Activated T-helper 17 cell treated with anti-CD3 and anti-CD28 coated beads, Interleukin-2, amount 50 U/mL, for 72 hours (primary cell): Measurements from ENCODE around the gene DBH. TPM values are rescaled to one million over a fixed set of nuclear protein-coding genes. Genes with fewer than 3 reads are reported as not detected.

Source experiments
- ATAC-seq: fragments of 150-1000 bp; cut with Tn5 transposase; replicated peaks from 2 replicates; pipeline ENCODE4 v1.10.0; 2021; ENCODE audit warnings: mild to moderate bottlenecking, moderate library complexity
- H3K27ac Mint-ChIP-seq: one replicate; pipeline ENCODE4 v1.8.0; 2022; ENCODE audit warnings: mixed read lengths
- H3K27me3 Mint-ChIP-seq: one replicate; pipeline ENCODE4 v1.8.0; 2022; ENCODE audit warnings: mixed read lengths
- H3K36me3 Mint-ChIP-seq: one replicate; pipeline ENCODE4 v1.8.0; 2022; ENCODE audit warnings: low read depth, mild to moderate bottlenecking, mixed read lengths
- H3K4me1 Mint-ChIP-seq: one replicate; pipeline ENCODE4 v1.8.0; 2022; ENCODE audit warnings: mixed read lengths
- H3K4me3 Mint-ChIP-seq: one replicate; pipeline ENCODE4 v1.8.0; 2022; ENCODE audit warnings: mild to moderate bottlenecking, mixed read lengths
- H3K9me3 Mint-ChIP-seq: one replicate; pipeline ENCODE4 v1.8.0; 2022; ENCODE audit warnings: mixed read lengths
- total RNA-seq, 2 donors: library from RNA; stranded (reverse); gene quantifications; one replicate each; pipeline ENCODE4 v1.2.3, GENCODE V29; 2022

DBH gene
- total RNA-seq, 2 donors from 2014 or later = not detected

DNA sequence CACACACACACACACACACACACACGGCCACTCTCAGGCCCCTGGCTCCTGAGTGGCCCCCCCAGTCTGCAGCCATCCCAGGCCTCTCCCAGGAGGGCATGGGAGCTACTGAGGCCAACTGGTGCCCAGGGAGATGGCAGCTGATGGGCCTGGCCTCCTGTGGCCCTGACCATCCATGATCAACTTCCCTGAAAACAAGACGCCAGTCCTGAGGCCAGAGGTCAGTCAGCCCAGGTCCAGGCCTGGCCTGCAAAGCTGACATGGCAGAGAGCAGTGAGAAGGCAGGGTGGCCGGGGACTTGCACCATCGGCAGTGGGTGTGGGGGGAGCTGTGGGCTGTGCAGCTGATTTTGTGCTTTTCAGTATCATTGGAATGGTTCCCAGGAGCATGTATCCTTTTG is 55.0 kb downstream of the DBH start:
- Mint-ChIP-seq H3K27me3 (no peaks in the 10 kb centered on the region), H3K36me3 (no peaks in the 10 kb centered on the region), H3K4me1 (no peaks in the 10 kb centered on the region), H3K4me3 (no peak overlapping the region), H3K9me3 (no peaks in the 10 kb centered on the region), H3K27ac (no peak overlapping the region)
- no peak for ATAC-seq

GRCh38 chr9:133691626-133692363 is 55.6 kb downstream of the DBH start:
- Mint-ChIP-seq H3K27me3 (no peaks in the 10 kb centered on the region), H3K9me3 (no peaks in the 10 kb centered on the region), H3K27ac (peak overlapping the region; percentile 30), H3K4me3 (no peak overlapping the region), H3K36me3 (no peaks in the 10 kb centered on the region), H3K4me1 (no peaks in the 10 kb centered on the region)
- ATAC-seq = peak; percentile 78

- Mint-ChIP-seq H3K36me3 (no peaks in the 10 kb centered on the region), H3K4me1 (no peaks in the 10 kb centered on the region)
These were observed 56.3 kb downstream of the DBH start for GRCh38 chr9:133692364-133692985.

DNA sequence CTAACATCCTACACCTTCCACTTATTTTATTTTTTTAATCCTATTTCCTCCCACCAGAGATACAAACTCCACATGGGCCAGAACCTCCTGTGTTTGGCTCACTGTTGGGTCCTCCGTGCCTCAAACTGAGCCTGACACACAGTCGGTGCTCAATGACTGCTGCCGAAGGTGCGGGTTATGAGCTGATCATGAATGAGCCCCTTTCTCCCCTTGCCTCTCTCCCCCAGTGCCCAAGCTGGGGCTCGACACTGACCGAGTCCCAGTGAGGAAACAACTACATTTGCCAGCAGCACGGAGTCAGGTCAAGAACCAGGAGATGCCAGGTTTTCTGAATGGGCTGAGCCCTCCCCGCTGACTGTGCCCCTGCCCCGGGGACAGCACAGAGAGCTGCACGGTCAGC is 57.0 kb downstream of the DBH start:
- Mint-ChIP-seq H3K4me1 (no peaks in the 10 kb centered on the region), H3K27me3 (no peaks in the 10 kb centered on the region), H3K27ac (no peak overlapping the region), H3K4me3 (no peak overlapping the region), H3K36me3 (no peaks in the 10 kb centered on the region), H3K9me3 (no peaks in the 10 kb centered on the region)
- ATAC-seq = no peak

More at GRCh38 chr9:133692364-133692985, 56.3 kb downstream of the DBH start:
- Mint-ChIP-seq H3K4me3 (no peak overlapping the region), H3K27me3 (no peaks in the 10 kb centered on the region), H3K27ac (peak overlapping the region; percentile 30), H3K9me3 (no peaks in the 10 kb centered on the region)
- ATAC-seq = no peak

- Mint-ChIP-seq H3K4me1 (peaks cover 8% of the 10 kb centered on the region), H3K36me3 (no peaks in the 10 kb centered on the region), H3K27ac (no peak overlapping the region), H3K27me3 (no peaks in the 10 kb centered on the region), H3K4me3 (no peak overlapping the region), H3K9me3 (no peaks in the 10 kb centered on the region)
- ATAC-seq = no peak
These were observed 57.8 kb downstream of the DBH start for GRCh38 chr9:133693703-133694529.

GRCh38 chr9:133694686-133695085 is 58.5 kb downstream of the DBH start:
- no peaks in the 10 kb centered on the region for H3K27me3 Mint-ChIP-seq
- H3K27ac Mint-ChIP-seq = peak overlapping the region; percentile 33
- no peak for ATAC-seq

GRCh38 chr9:133696071-133696472 is 59.9 kb downstream of the DBH start:
- no peak for ATAC-seq
- Mint-ChIP-seq H3K4me3 (no peak overlapping the region), H3K27ac (no peak overlapping the region), H3K36me3 (no peaks in the 10 kb centered on the region), H3K4me1 (peaks cover 15% of the 10 kb centered on the region), H3K9me3 (no peaks in the 10 kb centered on the region), H3K27me3 (no peaks in the 10 kb centered on the region)

More at GRCh38 chr9:133694686-133695085, 58.5 kb downstream of the DBH start:
- Mint-ChIP-seq H3K4me1 (peaks cover 8% of the 10 kb centered on the region), H3K9me3 (no peaks in the 10 kb centered on the region), H3K36me3 (no peaks in the 10 kb centered on the region), H3K4me3 (no peak overlapping the region)

DNA sequence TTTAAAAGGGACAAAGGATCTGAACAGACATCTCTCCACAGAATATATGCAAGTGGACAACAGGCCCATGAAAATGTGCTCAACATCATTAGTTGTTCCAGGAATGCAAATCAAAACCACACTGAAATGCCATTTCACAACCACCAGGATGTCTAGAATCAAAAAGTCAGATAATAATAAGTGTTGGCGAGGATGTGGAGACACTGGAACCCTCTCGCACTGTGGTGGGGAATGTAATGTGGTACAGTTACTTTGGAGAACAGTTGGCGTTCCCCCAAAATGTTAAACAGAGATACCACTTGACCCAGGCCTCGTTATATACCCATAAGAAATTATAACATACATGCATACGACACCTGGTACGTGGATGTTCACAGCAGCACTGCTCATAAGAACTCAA is 63.4 kb downstream of the DBH start:
- H3K27ac Mint-ChIP-seq = no peak overlapping the region
- no peaks in the 10 kb centered on the region for H3K27me3 Mint-ChIP-seq
- peaks cover 15% of the 10 kb centered on the region for H3K4me1 Mint-ChIP-seq
- ATAC-seq = no peak
- H3K36me3 Mint-ChIP-seq = no peaks in the 10 kb centered on the region
- peak overlapping the region; percentile 11 for H3K4me3 Mint-ChIP-seq
- H3K9me3 Mint-ChIP-seq = no peaks in the 10 kb centered on the region

DNA sequence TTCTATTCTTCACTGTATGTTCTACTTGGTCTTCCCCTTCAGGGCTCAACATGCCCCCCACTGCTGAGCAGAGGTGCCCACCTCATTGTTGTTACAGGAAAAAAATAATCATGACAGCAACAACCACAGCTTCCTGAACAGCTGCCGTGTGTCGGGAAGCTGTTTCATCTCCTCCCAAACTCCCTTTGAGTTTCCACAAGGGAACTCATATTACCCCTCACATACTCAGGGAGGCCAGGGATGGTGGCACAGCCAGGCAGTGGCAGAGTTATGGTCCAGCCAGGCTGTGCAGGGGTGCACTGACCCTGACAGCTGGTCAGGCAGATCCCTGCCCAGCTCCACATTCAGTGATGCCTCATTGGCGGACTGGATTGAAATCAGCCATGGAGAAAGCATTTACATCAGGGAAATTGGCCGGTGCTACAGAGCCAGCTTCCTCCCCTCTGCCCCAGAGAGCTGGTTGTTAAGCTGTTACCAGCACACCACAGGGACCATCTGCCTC is 64.7 kb downstream of the DBH start:
- Mint-ChIP-seq H3K4me3 (peak overlapping the region; percentile 76), H3K4me1 (peaks cover 15% of the 10 kb centered on the region), H3K27ac (peak overlapping the region; percentile 82), H3K36me3 (no peaks in the 10 kb centered on the region), H3K27me3 (no peaks in the 10 kb centered on the region), H3K9me3 (no peaks in the 10 kb centered on the region)
- peak; percentile 22 for ATAC-seq

- Mint-ChIP-seq H3K9me3 (no peaks in the 10 kb centered on the region), H3K4me3 (peak overlapping the region; percentile 76), H3K27ac (peak overlapping the region; percentile 82), H3K36me3 (no peaks in the 10 kb centered on the region), H3K4me1 (peaks cover 15% of the 10 kb centered on the region), H3K27me3 (no peaks in the 10 kb centered on the region)
- ATAC-seq = peak; percentile 59
These were observed 65.3 kb downstream of the DBH start for GRCh38 chr9:133701321-133701980.

DNA sequence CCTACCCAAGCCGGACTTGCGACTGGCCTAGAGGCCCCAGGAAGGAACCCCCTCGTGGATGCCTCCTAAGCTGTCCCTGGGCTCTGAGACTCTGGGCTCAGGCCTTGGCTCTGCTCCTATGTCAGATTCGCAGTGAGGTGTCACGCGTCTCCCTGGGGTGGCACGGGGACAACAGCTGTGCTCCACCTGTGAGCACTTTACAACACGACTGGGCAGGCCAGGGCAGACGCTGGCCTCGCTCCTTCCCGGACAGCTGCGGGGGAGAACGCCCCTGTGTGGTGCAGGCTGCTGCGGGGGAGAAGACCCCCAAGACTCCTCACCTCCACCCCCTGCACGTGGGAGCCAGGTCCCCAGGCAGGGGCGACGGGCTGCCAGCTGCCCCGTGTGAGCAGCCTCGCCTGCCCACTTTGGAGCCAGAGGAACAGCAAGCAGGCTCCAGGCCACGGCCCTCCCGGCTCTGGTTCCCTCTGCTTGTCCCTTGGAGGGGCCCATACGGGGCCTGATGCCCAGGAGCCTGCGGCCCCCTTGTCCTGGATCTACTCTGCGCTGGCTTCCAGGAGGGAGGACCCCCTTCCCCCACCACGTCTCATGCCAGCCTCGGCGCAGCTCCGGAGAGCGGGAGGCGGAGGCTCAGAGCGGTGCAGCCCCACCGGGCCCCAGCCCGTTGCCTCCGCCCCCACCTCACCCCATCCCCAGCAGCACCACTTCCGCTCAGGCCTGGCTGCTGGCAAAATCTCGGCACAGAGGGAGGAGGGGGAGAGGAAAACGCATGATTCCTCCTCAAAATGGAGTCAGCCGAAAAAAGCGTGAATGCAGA is 66.0 kb downstream of the DBH start:
- Mint-ChIP-seq H3K9me3 (no peaks in the 10 kb centered on the region), H3K4me3 (peak overlapping the region; percentile 76), H3K27me3 (no peaks in the 10 kb centered on the region), H3K27ac (peak overlapping the region; percentile 82), H3K36me3 (no peaks in the 10 kb centered on the region), H3K4me1 (peaks cover 15% of the 10 kb centered on the region)
- peak; percentile 91 for ATAC-seq

GRCh38 chr9:133702798-133703590 is 66.8 kb downstream of the DBH start:
- Mint-ChIP-seq H3K4me3 (peak overlapping the region; percentile 76), H3K36me3 (no peaks in the 10 kb centered on the region), H3K27ac (peak overlapping the region; percentile 82), H3K4me1 (peaks cover 15% of the 10 kb centered on the region), H3K27me3 (no peaks in the 10 kb centered on the region), H3K9me3 (no peaks in the 10 kb centered on the region)
- ATAC-seq = peak; percentile 3
